SH-SY5Y (cell line): ENCODE measurements around the gene USHBP1.

ENCODE experiments used
- GATA2 ChIP-seq: IDR thresholded peaks from 2 replicates; pipeline ENCODE4 v1.6.1; 2011; ENCODE audit warnings: mild to moderate bottlenecking, low read depth, low read length
- GATA3 ChIP-seq: IDR thresholded peaks from 2 replicates; pipeline ENCODE4 v1.6.1; 2011; ENCODE audit warnings: low read depth, mild to moderate bottlenecking, low read length, moderate library complexity

DNA sequence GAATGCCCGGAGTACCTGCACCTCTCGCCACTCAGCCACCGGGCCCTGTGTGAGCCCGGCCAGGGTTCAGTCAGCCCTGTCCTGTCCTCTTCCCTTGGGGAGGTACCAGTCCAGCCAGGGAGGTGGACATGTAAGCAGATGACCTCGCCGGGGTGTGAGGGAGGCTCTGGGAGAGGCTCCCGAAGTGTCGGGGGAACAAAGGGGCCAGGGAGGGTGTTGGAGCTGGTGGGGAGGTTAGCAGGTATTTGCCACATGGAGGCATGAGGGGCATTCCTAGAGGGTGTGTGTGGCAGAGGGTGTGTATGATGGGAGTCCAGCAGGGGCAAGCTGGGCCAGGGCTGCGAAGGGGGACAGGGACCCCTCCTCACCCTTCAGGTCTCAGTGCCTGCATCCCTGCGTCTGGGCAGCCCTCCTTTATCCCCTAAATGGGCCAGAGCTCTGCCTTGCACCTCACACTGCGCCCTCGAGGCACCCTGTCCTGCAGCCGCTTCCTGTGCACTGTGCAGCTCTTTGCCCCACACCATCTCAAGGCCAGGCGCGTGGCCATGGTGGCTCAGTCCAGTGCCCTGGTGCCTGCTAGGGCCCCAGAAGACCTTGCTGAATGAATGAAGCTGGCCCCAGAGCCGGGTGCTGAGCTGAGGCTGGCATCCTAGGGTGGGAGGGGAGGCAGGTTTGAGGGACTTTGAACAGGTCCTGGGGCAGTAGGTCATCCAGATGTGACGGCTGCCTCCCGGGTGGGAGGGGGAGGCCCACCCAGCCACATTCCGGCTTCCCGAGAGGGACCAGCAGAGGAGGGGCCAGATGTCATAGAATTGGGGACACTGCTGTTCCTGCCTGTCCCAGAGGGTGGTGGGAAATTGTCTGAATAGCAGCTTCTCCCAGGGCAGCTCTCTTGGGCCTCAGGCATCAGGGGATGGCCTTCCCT lies 47.9 kb upstream of the USHBP1 start:
- TF ChIP-seq GATA2, result no peak
- no peak for TF ChIP-seq GATA3
